ENCODE measurements around the gene ZFP1.

DNA sequence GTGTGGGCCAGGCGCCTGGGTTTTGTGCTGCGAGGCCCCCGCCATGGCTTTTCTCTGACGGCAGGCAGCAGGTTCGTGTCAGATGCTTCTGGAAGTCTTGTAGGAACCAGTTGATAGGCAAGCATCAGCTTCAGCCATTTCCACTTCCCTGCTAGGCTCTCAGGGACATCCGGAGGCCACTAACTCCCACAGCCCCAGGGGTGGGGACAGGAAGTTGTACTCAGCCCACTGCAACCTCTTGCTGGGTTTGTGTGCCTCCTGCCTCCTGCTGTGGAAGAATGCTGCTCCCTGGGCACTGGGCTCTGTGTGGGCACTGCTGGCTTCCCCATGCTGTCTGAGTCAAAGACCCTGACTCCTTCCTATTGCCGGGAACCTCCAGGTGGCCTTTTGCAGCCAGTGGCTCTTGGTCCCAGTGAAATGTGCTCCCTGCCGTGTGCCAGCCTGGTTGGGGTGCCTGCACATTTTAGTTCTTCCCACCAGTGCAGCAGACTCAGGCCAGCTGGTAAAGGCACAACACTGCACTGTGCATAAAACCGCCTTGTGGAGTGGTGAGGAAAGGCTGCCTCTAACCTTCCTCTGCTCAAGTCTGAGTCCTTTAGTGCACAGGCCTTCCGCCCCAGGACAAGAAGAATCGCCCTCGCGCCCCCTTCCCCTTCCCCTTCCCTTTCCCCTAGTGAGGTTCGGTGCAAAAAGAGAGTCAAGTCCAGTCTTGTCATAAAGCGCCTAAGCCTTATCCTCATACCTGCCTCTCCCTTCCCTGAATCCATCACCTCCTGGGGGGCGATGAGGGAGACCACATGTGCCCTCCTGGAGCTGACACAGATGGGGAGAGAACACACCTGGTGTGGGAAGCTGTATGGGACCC, 48.4 kb upstream of the ZFP1 start:
- TF ChIP-seq POLR2A (IDR thresholded peaks at IDR 0.05; ENCODE audit: low read depth, low read length) (no peak), CHD1 (IDR thresholded peaks at IDR 0.05; ENCODE audit: low read depth, low read length) (no peak)
- TF ChIP-seq, protein P1, sequence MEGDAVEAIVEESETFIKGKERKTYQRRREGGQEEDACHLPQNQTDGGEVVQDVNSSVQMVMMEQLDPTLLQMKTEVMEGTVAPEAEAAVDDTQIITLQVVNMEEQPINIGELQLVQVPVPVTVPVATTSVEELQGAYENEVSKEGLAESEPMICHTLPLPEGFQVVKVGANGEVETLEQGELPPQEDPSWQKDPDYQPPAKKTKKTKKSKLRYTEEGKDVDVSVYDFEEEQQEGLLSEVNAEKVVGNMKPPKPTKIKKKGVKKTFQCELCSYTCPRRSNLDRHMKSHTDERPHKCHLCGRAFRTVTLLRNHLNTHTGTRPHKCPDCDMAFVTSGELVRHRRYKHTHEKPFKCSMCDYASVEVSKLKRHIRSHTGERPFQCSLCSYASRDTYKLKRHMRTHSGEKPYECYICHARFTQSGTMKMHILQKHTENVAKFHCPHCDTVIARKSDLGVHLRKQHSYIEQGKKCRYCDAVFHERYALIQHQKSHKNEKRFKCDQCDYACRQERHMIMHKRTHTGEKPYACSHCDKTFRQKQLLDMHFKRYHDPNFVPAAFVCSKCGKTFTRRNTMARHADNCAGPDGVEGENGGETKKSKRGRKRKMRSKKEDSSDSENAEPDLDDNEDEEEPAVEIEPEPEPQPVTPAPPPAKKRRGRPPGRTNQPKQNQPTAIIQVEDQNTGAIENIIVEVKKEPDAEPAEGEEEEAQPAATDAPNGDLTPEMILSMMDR (conservative IDR thresholded peaks at IDR 0.05; ENCODE audit: low read depth, low read length), result no peak

Data from IMR-90 (cell line).